GM12875 (cell line): ENCODE data around the gene EYA2.

Experiments used
- H3K4me3 ChIP-seq: one replicate; pipeline ENCODE4 v1.5.1; 2011; ENCODE audit warnings: low read depth, low read length, control low read depth
- TF ChIP-seq, protein P1 (sequence below): IDR thresholded peaks from 2 replicates; pipeline ENCODE4 v1.5.1; 2011; ENCODE audit warnings: low read depth, mild to moderate bottlenecking, control low read depth, inconsistent platforms, low read length, moderate library complexity, borderline replicate concordance; ENCODE audit not compliant: insufficient read depth

Gene EYA2

DNA sequence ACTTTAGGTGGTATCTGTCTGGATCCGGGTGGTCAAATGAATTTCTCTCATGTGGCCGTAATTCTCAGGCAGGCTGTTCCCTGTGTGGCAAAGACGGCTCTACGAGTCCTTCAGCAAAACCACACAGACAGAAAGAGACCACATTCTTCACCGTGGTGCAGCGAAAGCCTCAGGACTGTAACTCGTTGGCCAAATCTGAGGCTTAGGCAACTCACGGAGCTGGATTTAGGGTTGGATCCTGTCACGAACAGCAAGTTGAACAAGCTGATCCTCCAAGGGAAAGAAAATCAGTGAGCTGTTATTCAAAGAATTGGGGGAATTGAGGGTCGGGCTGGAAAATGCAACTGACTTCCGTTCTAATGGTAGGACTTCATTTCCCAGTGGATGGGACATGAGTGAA, 294.4 kb downstream of the EYA2 start:
- TF ChIP-seq, protein P1, sequence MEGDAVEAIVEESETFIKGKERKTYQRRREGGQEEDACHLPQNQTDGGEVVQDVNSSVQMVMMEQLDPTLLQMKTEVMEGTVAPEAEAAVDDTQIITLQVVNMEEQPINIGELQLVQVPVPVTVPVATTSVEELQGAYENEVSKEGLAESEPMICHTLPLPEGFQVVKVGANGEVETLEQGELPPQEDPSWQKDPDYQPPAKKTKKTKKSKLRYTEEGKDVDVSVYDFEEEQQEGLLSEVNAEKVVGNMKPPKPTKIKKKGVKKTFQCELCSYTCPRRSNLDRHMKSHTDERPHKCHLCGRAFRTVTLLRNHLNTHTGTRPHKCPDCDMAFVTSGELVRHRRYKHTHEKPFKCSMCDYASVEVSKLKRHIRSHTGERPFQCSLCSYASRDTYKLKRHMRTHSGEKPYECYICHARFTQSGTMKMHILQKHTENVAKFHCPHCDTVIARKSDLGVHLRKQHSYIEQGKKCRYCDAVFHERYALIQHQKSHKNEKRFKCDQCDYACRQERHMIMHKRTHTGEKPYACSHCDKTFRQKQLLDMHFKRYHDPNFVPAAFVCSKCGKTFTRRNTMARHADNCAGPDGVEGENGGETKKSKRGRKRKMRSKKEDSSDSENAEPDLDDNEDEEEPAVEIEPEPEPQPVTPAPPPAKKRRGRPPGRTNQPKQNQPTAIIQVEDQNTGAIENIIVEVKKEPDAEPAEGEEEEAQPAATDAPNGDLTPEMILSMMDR, result no peak
- no peak overlapping the region for H3K4me3 ChIP-seq

- TF ChIP-seq, protein P1, result no peak
- H3K4me3 ChIP-seq, result no peak overlapping the region
These were observed 296.5 kb downstream of the EYA2 start for GRCh38 chr20:47191074-47191673.

DNA sequence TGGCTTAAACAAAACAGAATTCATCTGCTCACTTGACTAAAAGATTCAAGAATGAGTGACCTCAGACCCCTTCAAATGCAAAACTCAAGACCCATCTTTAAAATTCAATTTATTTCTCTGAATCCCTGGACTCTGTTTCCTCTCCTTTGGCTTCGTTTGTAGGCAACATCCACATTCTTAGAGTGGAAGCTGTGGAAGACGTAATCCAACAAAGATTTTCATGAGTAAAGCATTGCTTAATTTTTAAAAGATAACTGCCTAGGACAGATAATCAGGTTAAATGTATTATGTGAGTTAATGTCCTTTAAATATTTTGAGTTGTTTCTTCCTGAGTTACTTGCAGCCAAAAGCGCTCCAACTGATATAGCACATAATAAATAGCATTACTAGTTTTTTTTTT, 297.3 kb downstream of the EYA2 start:
- no peak overlapping the region for H3K4me3 ChIP-seq
- TF ChIP-seq, protein P1, result no peak

DNA sequence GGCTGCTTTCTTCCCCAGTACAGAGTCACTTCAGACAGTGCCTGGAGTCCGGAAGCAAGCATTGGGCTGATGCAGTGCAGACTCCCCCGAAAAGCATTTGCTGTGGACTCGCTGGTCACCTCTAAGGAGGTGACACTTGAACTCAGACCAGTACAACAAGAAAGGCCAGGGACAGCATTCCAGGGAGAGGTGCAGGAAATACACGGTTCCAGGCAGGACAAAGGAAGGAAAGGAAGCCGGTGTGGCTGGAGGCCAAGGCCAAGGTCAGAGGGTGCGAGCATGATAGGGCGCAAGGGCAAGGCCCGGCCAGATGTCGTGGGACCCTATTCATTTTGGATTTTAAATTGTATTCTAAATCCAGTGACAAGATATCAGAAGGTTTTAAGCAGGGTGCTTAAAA, 300.9 kb downstream of the EYA2 start:
- TF ChIP-seq, protein P1, result no peak
- H3K4me3 ChIP-seq, result no peak overlapping the region

DNA sequence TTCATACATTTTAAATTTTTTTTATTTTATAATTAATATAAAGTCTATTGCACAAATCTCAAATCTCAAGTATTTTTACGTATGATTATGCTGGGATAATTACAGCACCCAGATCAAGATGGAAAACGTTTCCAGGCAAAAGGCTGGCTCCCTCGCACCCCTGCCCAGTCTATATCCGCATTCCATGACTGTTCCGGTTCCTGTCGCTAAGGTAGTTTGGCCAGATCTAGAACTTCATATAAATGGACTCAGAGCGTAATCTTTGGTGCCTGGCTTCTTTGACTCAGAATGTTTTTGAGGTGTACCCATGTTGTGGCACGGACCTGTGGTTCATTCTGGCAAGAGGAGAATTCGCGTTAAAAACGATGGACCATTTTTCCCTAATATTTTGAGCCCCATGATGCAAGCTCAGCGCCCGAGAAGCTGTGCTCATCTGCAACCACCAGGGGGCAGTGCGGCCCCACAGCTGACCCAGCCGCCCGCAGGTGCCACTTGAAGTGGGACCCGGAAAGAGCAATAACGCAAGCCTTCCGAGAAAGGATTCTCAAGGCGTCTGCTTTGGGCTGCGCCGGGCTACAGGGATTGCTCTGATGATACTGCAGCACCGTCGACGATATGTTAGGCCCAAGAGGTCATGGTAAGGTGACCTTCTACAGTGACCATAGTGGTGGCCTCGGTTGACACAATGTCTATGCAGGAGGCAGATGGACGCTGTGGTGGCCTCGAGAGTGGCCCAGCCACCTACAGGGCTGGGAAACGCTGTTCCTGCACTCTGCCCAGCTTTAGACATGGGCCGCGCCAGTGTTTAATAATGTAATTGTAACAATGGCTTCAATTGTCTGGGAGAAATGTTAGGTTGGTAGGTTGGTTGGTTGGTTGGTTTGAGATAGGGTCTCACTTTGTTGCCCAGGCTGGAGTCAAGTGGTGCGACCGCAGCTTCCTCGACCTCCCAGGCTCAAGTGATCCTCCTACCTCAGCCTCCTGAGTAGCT, 301.7 kb downstream of the EYA2 start:
- no peak overlapping the region for H3K4me3 ChIP-seq
- TF ChIP-seq, protein P1, result peak; percentile 96

- no peak overlapping the region for H3K4me3 ChIP-seq
- TF ChIP-seq, protein P1, result no peak
These were observed 303.6 kb downstream of the EYA2 start for GRCh38 chr20:47198254-47198671.
